HG03558 (cell line): Measurements from ENCODE around the gene CEACAM6.
"Not testable (repeated sequence)": the region's sequence is repeated elsewhere in the genome, so short reads cannot be mapped to it uniquely, and the experiment has no call there.

Experiments
- ATAC-seq: cut with Tn5 transposase; IDR thresholded peaks from one replicate; pipeline ENCODE4 v1.9.1; 2021; ENCODE audit warnings: moderate number of reproducible peaks; ENCODE audit not compliant: unreplicated experiment; ENCODE audit errors: extremely low read depth

Gene CEACAM6

DNA sequence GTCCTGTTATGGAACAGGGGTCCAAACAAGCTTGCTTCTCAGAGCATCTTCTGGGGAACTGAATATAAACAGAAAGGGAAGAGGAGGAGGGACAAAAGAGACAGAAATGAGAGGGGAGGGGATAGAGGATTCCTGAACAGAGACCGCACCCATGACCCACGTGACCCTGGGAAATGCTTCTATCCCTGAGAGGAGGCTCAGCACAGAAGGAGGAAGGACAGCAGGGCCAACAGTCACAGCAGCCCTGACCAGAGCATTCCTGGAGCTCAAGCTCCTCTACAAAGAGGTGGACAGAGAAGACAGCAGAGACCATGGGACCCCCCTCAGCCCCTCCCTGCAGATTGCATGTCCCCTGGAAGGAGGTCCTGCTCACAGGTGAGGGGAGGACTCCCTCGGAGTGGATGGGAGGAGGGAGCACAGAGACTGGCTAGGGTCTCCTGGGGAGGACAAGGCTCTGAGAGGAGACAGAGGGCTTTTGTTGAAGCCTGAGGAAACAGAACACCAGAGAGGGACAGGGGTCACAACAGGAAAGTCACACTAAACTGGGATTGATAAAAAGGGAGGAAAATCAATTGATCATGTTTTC, at the start of gene CEACAM6:
Gene CEACAM6 (plus strand): TSS at position 203 of the 586 bp plus-strand sequence. CDS start 109 bp downstream, at position 312.
- ATAC-seq = no peak

DNA sequence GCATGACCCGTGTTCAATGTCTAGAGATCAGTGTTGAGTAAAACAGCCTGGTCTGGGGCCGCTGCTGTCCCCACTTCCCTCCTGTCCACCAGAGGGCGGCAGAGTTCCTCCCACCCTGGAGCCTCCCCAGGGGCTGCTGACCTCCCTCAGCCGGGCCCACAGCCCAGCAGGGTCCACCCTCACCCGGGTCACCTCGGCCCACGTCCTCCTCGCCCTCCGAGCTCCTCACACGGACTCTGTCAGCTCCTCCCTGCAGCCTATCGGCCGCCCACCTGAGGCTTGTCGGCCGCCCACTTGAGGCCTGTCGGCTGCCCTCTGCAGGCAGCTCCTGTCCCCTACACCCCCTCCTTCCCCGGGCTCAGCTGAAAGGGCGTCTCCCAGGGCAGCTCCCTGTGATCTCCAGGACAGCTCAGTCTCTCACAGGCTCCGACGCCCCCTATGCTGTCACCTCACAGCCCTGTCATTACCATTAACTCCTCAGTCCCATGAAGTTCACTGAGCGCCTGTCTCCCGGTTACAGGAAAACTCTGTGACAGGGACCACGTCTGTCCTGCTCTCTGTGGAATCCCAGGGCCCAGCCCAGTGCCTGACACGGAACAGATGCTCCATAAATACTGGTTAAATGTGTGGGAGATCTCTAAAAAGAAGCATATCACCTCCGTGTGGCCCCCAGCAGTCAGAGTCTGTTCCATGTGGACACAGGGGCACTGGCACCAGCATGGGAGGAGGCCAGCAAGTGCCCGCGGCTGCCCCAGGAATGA, 48.4 kb upstream of the CEACAM6 start:
- ATAC-seq = no peak

DNA sequence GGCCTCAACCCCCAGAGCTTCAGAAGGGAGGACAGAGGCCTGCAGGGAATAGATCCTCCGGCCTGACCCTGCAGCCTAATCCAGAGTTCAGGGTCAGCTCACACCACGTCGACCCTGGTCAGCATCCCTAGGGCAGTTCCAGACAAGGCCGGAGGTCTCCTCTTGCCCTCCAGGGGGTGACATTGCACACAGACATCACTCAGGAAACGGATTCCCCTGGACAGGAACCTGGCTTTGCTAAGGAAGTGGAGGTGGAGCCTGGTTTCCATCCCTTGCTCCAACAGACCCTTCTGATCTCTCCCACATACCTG, 47.9 kb upstream of the CEACAM6 start:
- ATAC-seq = no peak

DNA sequence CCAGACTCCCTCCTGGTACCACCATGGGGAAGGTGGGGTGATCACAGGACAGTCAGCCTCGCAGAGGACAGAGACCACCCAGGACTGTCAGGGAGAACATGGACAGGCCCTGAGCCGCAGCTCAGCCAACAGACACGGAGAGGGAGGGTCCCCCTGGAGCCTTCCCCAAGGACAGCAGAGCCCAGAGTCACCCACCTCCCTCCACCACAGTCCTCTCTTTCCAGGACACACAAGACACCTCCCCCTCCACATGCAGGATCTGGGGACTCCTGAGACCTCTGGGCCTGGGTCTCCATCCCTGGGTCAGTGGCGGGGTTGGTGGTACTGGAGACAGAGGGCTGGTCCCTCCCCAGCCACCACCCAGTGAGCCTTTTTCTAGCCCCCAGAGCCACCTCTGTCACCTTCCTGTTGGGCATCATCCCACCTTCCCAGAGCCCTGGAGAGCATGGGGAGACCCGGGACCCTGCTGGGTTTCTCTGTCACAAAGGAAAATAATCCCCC, 47.4 kb upstream of the CEACAM6 start:
- ATAC-seq = no peak

DNA sequence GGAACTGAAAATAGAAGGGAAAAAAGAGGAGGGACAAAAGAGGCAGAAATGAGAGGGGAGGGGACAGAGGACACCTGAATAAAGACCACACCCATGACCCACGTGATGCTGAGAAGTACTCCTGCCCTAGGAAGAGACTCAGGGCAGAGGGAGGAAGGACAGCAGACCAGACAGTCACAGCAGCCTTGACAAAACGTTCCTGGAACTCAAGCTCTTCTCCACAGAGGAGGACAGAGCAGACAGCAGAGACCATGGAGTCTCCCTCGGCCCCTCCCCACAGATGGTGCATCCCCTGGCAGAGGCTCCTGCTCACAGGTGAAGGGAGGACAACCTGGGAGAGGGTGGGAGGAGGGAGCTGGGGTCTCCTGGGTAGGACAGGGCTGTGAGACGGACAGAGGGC, 46.8 kb upstream of the CEACAM6 start, which contains the start of gene CEACAM5:
Gene CEACAM5 (plus strand): TSS at position 146 of the 400 bp plus-strand sequence. CDS start 106 bp downstream, at position 252.
- no peak for ATAC-seq

DNA sequence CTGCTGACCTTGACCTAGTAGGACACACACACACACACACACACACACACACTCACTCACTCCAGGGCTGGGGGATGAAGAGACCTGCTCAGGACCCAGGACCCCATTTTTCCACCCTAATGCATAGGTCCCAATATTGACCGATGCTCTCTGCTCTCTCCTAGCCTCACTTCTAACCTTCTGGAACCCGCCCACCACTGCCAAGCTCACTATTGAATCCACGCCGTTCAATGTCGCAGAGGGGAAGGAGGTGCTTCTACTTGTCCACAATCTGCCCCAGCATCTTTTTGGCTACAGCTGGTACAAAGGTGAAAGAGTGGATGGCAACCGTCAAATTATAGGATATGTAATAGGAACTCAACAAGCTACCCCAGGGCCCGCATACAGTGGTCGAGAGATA, 45.8 kb upstream of the CEACAM6 start:
- not testable (repeated sequence) for ATAC-seq

DNA sequence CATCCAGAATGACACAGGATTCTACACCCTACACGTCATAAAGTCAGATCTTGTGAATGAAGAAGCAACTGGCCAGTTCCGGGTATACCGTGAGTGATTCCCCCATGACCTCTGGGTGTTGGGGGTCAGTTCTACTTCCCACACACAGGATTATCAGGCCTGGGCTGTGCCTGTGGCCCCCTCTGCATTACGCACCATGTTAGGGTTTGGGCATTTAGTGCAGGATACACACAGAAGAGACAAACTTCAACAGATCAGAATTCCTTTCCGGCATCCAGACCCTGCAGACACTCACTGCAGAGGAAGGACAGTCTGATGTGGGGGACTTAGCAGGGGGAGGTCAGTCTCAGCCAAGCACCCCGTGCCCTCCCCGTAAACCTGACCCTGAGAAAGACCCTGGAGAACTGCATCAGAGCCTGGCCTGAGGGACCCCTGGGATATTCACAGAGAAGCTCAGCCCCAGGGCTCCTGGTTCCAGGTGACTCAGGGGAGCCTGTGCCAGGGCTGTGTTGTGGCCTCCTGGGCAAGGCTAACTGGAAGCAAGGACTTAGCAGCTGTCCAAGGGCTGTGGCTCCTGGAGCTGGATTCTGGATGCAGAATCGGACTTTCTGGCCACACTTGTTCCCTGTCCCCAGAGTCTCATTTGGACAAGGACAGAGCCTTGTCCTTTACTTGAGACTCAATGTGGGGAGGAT, 45.2 kb upstream of the CEACAM6 start:
- ATAC-seq = no peak

DNA sequence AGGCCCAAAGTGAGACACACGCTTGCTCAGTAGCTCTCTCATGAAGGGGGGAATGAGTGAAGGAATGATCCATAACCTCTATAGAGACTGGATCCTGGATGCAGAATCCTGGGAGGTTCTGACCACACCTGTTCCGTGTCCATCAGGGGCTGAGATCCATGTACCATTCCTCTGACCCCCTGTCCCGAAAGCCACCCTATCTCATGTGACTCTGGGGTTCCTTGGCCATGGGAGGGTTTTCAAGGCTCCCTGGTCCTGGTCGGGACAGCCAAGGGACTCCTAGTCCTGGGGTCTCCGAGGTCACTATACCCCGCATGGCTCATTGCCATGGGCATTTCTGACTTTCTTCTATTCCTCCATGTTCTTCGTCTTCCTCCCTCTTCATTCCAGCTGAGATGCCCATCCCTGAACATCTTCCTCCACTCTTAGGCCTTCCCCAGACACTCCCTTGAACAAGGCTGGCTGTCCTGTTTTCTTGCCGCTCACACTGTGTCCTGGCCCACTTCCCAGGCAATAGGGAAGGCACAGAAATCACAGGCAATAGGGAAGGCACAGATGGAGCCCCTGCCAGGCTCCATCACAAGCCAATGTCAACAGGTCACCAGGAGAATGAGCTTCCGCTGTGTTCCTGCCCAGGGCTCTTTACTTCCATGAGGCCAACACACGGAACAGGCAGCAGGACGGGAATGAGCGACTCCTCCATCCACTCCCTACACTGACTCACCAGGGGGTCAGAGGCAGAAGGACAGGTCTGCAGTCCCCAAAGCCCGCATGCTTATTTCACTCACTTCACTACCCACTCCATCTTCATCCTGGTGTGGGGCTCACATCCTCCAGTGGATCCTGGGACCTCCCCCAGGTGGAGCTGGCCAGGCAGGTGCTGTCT, 43.7 kb upstream of the CEACAM6 start:
- ATAC-seq = no peak

DNA sequence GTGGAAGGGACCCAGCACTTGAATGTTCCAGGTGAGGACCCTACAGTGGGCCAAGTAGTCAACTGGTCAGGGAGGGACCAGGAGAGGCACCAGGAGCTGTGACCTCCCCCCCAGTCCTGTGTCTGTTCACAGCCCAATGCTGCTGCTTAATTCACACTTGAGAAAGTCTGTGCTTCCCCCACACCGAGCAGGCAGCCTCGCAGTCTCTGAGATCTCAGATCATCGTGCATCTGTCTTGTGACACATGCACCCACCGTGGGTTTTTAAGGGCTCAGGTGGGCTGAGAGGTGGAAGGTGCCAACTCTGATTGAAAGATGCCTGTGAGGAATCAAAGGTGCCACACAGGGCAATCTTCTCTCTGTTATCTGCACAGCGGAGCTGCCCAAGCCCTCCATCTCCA, 40.7 kb upstream of the CEACAM6 start:
- ATAC-seq = no peak

DNA sequence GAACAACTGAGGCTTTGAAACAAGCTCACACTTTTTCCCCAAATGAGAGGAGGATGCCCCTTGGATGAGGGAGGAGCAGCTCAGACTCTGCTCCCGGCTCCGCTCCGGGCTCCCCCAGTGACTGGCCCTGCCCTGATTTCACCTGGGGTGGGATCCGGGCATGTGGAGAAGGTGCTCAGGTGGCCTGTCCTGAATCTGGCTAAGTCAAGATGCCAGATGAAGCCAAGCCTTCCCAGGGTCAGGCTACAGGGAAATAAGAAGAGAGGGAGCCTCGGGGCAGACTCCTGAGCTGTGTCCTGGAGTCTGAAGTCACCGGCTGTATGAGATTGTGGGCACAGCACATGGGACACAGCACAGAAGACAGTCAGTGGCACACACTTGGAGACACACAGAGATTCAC, 36.6 kb upstream of the CEACAM6 start:
- no peak for ATAC-seq

DNA sequence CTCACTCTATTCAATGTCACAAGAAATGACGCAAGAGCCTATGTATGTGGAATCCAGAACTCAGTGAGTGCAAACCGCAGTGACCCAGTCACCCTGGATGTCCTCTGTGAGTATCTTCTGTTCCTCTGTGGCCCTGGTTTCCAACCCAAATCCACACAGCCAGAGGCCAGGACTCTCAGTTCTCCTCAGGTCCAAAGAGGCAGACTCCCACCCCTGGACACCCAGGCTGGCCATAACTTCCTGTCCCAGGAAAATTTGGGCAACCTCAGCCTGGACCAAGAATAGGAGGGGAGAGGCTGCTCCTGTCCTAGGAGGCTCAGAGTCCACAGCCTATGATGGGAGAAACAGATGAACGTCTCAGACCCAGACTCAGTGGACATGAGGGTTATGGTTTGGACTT, 35.2 kb upstream of the CEACAM6 start:
- no peak for ATAC-seq

DNA sequence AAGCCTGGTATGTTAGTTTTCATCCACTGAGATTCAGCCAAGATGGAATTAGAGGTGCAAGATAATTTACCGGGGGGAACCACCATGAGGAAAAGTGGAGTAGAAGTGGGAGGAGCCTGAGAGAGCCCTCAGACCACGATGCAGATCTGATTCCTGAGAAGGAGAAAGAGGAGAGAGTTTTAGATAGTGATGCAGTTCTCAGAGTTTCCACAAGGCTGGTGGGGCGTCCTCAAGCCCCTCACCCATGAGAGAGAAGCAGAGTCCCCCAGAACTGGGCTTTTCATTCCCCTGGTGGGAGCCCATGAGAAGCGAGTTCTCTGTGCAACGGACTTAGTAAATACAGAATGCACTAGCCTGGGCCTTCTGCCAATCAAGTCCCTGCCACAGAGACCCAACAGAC, 28.8 kb upstream of the CEACAM6 start:
- ATAC-seq = no peak

DNA sequence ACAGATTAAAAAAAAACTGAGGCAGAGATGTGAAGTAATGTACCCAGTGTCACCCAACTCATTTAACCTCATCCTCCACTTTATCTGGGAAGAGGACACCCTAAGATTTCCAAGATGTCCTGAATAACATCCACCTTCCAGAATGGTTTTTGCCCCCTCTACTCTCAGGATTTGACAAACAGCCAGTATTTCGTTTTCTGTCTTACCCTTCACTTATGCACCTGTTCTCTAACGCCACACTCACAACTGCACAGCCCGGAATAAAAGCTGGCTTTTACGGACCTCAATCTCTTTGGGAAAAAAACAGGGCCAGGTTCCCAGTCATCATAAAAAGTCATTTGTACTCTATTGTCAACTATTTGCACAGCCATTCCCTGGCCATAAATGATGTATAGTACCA, 21.2 kb upstream of the CEACAM6 start:
- ATAC-seq = no peak

DNA sequence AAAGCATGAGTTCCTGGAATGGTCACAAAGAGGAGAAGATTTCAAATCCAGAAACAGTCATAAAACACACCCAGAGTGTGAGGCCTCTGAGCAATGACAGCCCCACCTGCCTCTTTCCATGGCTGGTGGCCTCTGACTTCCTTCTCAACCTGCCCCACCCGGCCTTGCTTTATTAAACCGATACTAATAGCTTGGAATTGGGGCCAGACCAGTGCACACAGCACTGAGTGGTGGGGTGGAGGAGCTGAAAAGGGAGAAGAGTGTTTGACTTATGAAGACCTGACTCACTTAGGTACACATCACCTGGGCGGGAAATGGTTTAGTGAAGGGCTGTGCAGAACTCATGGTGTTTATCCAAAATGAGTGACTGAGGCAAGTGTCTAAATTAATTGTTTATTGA, 20.7 kb upstream of the CEACAM6 start:
- no peak for ATAC-seq

DNA sequence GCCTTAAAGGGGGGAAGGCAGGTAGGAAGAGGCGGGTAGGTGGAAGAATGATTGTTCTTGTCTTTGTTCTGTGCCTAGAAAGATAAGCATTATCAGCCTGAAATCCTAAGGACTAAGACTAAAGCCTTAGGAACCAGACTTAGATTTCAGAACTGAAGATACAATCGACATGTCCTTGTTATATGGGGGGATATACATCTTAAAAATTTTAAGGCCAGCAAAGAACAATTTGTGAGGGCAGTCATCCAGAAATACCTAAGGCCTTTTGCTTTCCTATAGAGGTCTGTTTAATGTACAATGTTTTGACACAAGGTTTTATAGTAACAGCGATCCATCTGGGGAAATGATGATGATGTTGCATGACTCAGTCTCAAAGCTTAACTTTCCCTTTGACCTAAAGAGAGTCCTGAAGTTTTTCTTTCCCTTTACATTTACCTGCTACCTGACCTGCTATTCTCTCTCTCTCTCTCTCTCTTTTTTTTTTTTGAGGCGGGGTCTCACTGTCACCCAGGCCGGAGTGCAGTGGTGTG, 20.2 kb upstream of the CEACAM6 start:
- ATAC-seq = no peak

DNA sequence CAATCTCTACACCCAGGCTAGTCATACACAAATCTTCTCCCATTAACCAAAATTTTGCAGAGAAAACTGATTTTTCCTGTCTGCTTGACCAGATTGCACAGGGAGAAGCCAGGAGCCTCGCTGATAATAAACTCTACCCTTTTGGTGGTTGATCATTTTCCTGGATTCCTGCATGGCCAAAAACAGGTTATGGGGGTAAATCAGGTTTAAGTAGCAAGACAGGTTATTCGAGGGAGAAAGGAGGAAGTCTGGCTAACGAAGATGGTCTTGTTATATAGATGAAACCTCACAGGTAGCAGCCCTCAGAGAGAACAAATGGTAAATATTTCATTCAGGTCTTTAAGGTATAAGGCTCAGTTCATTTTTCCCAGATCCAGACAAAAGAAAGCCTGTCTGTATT, 16.0 kb upstream of the CEACAM6 start:
- no peak for ATAC-seq

DNA sequence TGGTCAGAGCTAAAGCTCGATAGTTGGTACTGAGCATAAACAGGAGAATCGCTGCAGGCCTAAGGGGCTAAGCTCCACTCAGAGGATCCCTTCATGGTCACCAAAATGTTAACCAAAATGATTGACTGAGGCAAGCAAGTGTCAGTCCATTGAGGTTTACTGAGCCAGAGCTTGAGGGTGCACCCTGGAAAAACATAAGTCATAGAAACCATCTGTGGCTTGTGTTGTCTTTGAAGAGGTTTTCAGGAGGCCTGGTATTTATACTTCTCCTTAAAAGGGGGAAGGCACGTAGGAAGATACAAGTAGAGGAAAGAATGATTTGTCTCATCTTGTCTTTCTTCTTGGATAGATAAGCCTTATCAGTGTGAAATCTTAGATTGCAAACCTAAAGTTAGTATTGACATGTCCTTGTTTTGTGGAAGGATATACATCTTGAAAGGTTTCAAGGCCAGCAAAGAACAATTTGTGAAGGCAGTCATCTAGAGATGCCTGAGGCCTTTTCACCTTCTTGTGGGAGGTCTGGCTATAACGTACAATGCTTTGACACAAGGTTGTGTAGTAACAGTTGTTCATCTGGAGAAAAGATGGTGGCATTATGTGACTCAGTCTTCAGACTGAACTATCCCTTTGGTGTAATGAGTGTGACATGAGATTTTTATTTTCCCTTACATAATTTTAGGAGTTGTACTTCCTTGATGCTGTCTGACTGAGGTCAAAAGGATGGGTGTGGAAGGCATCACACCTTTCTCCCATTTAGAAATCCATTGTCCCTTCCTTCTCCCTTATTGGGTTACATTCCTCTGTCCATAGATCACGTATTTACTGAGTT, 14.7 kb upstream of the CEACAM6 start:
- ATAC-seq = no peak

DNA sequence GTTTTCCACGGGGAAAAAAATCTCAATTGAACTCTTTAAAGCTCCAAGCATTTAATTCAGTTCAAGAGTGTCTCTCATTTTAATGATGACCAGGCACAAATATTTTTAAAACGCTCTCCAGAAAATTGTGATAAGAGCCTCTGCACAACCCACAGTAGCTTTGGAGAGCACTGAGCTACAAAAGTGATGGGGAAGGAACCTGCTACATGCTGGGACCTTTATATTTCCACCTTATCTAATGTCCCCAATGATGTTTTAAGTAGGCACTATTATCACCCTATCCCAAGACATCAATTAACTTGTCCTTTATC, 14.1 kb upstream of the CEACAM6 start:
- no peak for ATAC-seq

DNA sequence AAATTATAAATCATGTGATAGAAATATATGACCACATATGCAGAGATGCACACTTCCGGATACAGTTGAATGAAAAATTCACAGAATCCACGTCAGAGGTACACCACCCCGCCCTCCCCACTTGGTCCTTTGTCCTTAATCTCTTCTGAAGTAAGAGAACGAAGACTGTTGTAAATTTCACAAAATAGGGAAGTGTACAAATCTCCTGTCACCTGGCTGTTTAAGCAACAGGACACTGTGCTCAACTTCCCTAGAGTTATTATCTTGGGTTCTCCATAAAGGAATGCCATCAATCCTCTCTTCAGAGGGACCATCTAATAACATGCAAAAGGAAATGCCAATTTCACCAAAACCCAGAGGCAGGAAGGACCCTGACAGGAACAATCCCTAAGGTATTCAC, 10.5 kb upstream of the CEACAM6 start:
- no peak for ATAC-seq

DNA sequence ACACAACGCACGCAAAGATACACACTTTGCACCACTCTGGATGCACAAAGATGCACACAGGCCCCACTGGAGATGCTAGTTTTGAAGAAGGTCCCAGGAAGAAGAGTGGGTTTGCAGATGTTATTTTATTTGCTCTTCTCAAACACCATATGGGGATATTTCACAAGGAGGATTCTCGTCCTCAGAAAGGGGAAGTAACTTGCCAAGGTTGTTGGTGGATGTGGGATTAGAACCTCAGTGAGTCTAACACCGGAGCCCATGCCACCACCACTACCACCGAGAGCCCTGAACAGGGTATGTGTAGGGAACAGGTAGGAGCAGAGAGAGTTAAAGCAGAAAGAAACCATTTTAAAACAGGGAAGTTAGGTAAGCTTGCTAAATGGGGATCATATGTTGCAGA, 9.6 kb upstream of the CEACAM6 start:
- no peak for ATAC-seq
